CD14-positive monocyte (primary cell): Measurements from ENCODE around the gene RRN3. TPM values are rescaled to one million over a fixed set of nuclear protein-coding genes. Genes with fewer than 3 reads are reported as not detected.
"Not testable (repeated sequence)": the region's sequence is repeated elsewhere in the genome, so short reads cannot be mapped to it uniquely, and the experiment has no call there.

Source experiments
- DNase-seq, 3 donors: peaks; one replicate each; pipeline ENCODE4 v3.0.0-alpha.2; 2011 to 2022
- H2AFZ ChIP-seq: 2 replicates; pipeline ENCODE4 v1.6.0; 2012; ENCODE audit warnings: mild to moderate bottlenecking, low read depth, low read length, inconsistent platforms; ENCODE audit not compliant: insufficient read depth, poor library complexity, severe bottlenecking
- H3K27ac ChIP-seq, 2 donors: 1 replicate in 1 of 2; 2 replicates in 1 of 2; pipeline ENCODE4 v1.5.1; 2012 to 2013; ENCODE audit warnings: low read length in 2 of 2, control low read depth in 1 of 2, inconsistent platforms in 1 of 2, low read depth in 1 of 2, mild to moderate bottlenecking in 1 of 2
- H3K27me3 ChIP-seq, 2 donors: one replicate each; pipeline versions ENCODE4 v1.6.0 to v1.6.1; 2011 to 2013; ENCODE audit warnings: low read length in 2 of 2; ENCODE audit not compliant: control insufficient read depth in 2 of 2, insufficient read depth in 2 of 2
- H3K36me3 ChIP-seq, 2 donors: replicated peaks in 1 of 2; 1 replicate in 1 of 2; 2 replicates in 1 of 2; pipeline versions ENCODE4 v1.5.1 to v1.6.1; 2012 to 2013; ENCODE audit warnings: low read length in 2 of 2, control low read depth in 1 of 2, inconsistent platforms in 1 of 2, mild to moderate bottlenecking in 1 of 2; ENCODE audit not compliant: insufficient read depth in 2 of 2, control insufficient read depth in 1 of 2
- H3K4me1 ChIP-seq, 2 donors: 1 replicate in 1 of 2; 2 replicates in 1 of 2; pipeline versions ENCODE4 v1.5.1 to v1.6.1; 2012 to 2013; ENCODE audit warnings: low read length in 2 of 2, control low read depth in 1 of 2, inconsistent platforms in 1 of 2, mild to moderate bottlenecking in 1 of 2, moderate library complexity in 1 of 2; ENCODE audit not compliant: insufficient read depth in 2 of 2, control insufficient read depth in 1 of 2
- H3K4me2 ChIP-seq: replicated peaks from 2 replicates; pipeline ENCODE3; 2012; ENCODE audit warnings: low read length, moderate library complexity, mild to moderate bottlenecking; ENCODE audit not compliant: poor library complexity, severe bottlenecking; ENCODE audit errors: extremely low read depth
- H3K4me3 ChIP-seq, 3 experiments: fragments of 200-600 bp in 1 of 3; sonication (generic) in 1 of 3; replicated peaks in 1 of 3; 1 replicate in 2 of 3; 2 replicates in 1 of 3; pipeline ENCODE4 v1.5.1; 2011 to 2013; ENCODE audit warnings: low read length in 3 of 3, mild to moderate bottlenecking in 3 of 3, control low read depth in 2 of 3, low read depth in 2 of 3, inconsistent platforms in 1 of 3, moderate library complexity in 1 of 3
- H3K79me2 ChIP-seq: 2 replicates; pipeline ENCODE4 v1.6.0; 2012; ENCODE audit warnings: mild to moderate bottlenecking, control low read depth, inconsistent platforms, low read length, moderate library complexity; ENCODE audit not compliant: insufficient read depth
- H3K9ac ChIP-seq: 2 replicates; pipeline ENCODE4 v1.6.0; 2017; ENCODE audit warnings: low read length, mild to moderate bottlenecking; ENCODE audit not compliant: insufficient read depth, poor library complexity, severe bottlenecking
- H3K9me3 ChIP-seq, 2 donors: replicated peaks in 1 of 2; 1 replicate in 1 of 2; 2 replicates in 1 of 2; pipeline versions ENCODE4 v1.5.1 to v1.6.1; 2012 to 2013; ENCODE audit warnings: low read length in 2 of 2, control low read depth in 1 of 2; ENCODE audit not compliant: control insufficient read depth in 1 of 2, insufficient read depth in 1 of 2
- H4K20me1 ChIP-seq: 2 replicates; pipeline ENCODE4 v1.6.0; 2012; ENCODE audit warnings: mild to moderate bottlenecking, low read length, control low read depth, moderate library complexity; ENCODE audit not compliant: insufficient read depth
- H3K27ac Mint-ChIP-seq, 7 donors: one replicate each; pipeline ENCODE4 v1.8.0; 2020; ENCODE audit warnings: mild to moderate bottlenecking in 7 of 7, mixed read lengths in 7 of 7, moderate library complexity in 6 of 7, inconsistent platforms in 2 of 7
- H3K27me3 Mint-ChIP-seq, 3 donors: one replicate each; pipeline ENCODE4 v1.8.0; 2021 to 2022; ENCODE audit warnings: low read depth in 3 of 3, mild to moderate bottlenecking in 3 of 3, mixed read lengths in 3 of 3, moderate library complexity in 3 of 3, inconsistent platforms in 1 of 3
- H3K36me3 Mint-ChIP-seq, 2 donors: one replicate each; pipeline ENCODE4 v1.8.0; 2020; ENCODE audit warnings: mixed read lengths in 2 of 2, inconsistent platforms in 1 of 2, mild to moderate bottlenecking in 1 of 2
- H3K4me1 Mint-ChIP-seq: one replicate; pipeline ENCODE4 v1.8.0; 2020; ENCODE audit warnings: mild to moderate bottlenecking, mixed read lengths
- H3K4me3 Mint-ChIP-seq, 2 donors: one replicate each; pipeline ENCODE4 v1.8.0; 2020; ENCODE audit warnings: mild to moderate bottlenecking in 2 of 2, mixed read lengths in 2 of 2, moderate library complexity in 1 of 2
- H3K9me3 Mint-ChIP-seq, 7 donors: one replicate each; pipeline ENCODE4 v1.8.0; 2020 to 2022; ENCODE audit warnings: mixed read lengths in 7 of 7, mild to moderate bottlenecking in 6 of 7, moderate library complexity in 6 of 7, inconsistent platforms in 2 of 7
- WGBS: methylation state at CpG from one replicate; pipeline ENCODE4 v1.1.5; 2013; ENCODE audit warnings: missing lambda C conversion rate; ENCODE audit not compliant: insufficient coverage; 5-methylcytosine and 5-hydroxymethylcytosine counted together
- intact Hi-C, 2 donors: fragments of 100-400 bp; cut with micrococcal nuclease; formaldehyde crosslinking; loops; one replicate each; pipeline versions ENCODE4 v1.15.0 to v1.15.1; 2023
- polyA plus RNA-seq, 3 donors: library from polyadenylated mRNA; depleted of rRNA in 1 of 3; unstranded in 2 of 3; stranded (reverse) in 1 of 3; fragments of 300-500 nt in 2 of 3; fragments of >200 nt in 1 of 3; fragmentation: Illumina TruSeq in 2 of 3; gene quantifications; 1 replicate in 2 of 3; 2 replicates in 1 of 3; pipeline ENCODE4 v1.2.3, GENCODE V29; 2012 to 2021

RRN3 gene
- polyA plus RNA-seq, 3 donors, result 4.3 to 9.2 (median 9.1) TPM

DNA sequence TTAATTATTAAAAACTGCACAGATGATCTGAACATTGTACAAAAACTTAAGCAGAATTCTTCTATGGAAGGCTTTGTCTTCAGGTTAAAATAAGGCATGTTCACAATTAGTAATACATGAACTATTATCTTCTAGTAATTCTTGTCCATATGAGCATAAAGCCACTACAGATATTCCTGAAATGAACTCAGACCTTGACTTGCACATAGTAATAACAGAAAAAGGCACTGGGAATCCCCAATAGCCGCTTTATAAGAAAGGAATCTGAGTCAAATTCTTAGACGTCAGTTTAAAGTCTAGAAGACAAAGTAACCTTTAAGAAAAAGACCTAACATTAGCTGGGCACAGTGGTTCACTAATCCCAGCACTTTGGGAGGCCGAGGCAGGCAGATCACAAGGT lies 11.3 kb downstream of the RRN3 start:
- H3K4me1 Mint-ChIP-seq, H3K4me1 ChIP-seq, H3K9ac ChIP-seq, H3K9me3 ChIP-seq, H2AFZ ChIP-seq, H3K9me3 Mint-ChIP-seq, H3K27me3 ChIP-seq, H3K4me2 ChIP-seq, H3K27me3 Mint-ChIP-seq, H4K20me1 ChIP-seq, H3K4me3 ChIP-seq, H3K27ac ChIP-seq, intact Hi-C loops, H3K4me3 Mint-ChIP-seq, H3K27ac Mint-ChIP-seq, DNase-seq, H3K79me2 ChIP-seq: not testable (repeated sequence)
- peaks cover 59 to 76% of the 10 kb centered on the region in 2 donors for H3K36me3 Mint-ChIP-seq
- 100% methylated on average over 1 of the region's 3 CpGs for WGBS
- peaks cover 28 to 79% of the 10 kb centered on the region in 2 donors for H3K36me3 ChIP-seq

GRCh38 chr16:15080883-15081282 lies 13.2 kb downstream of the RRN3 start:
- H3K9me3 ChIP-seq, intact Hi-C loops, H3K4me2 ChIP-seq, H3K27ac Mint-ChIP-seq, H4K20me1 ChIP-seq, H3K27ac ChIP-seq, H3K9me3 Mint-ChIP-seq, H3K27me3 ChIP-seq, H3K4me1 ChIP-seq, H3K79me2 ChIP-seq, H3K4me3 ChIP-seq, H2AFZ ChIP-seq, H3K4me3 Mint-ChIP-seq, DNase-seq, H3K4me1 Mint-ChIP-seq, H3K27me3 Mint-ChIP-seq, H3K9ac ChIP-seq: not testable (repeated sequence)
- peaks cover 35 to 86% of the 10 kb centered on the region in 2 donors for H3K36me3 ChIP-seq
- H3K36me3 Mint-ChIP-seq, result peaks cover 69 to 83% of the 10 kb centered on the region in 2 donors
- WGBS, result no CpG with 5 or more reads among the region's 1 CpG

DNA sequence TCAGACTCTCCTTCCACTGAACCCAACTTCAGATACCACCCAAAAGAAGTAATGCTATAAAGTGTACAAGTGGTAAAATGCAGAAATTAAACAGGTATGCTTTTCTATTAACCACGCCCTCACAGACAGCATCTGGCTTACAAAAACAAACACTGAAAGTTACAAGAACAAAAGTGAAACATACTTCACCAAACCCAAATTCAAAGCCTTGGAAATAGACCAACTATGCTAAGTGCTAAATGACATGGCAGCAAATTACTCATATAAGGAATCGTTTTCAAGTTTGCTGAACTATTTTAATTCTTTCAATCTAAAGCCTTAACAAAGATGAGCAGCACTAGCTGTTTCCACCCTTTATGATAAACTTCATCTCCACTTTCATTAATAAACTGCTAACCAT lies 17.9 kb downstream of the RRN3 start:
- not testable (repeated sequence) for H3K9me3 Mint-ChIP-seq, H3K4me2 ChIP-seq

More for the DNA sequence above, 17.9 kb downstream of the RRN3 start:
- H3K27ac Mint-ChIP-seq, H4K20me1 ChIP-seq, H3K9ac ChIP-seq, H3K9me3 ChIP-seq, intact Hi-C loops, H3K79me2 ChIP-seq, DNase-seq, H3K4me1 Mint-ChIP-seq, H3K4me3 ChIP-seq, H3K4me3 Mint-ChIP-seq, H3K27me3 Mint-ChIP-seq, H3K4me1 ChIP-seq, H3K27ac ChIP-seq, H3K27me3 ChIP-seq, H2AFZ ChIP-seq: not testable (repeated sequence)
- H3K36me3 Mint-ChIP-seq, result peaks cover 78 to 88% of the 10 kb centered on the region in 2 donors
- WGBS, result 100% methylated on average over 1 of the region's 2 CpGs
- peaks cover 43 to 80% of the 10 kb centered on the region in 2 donors for H3K36me3 ChIP-seq
